Neural cell (in vitro differentiated cells): Measurements from ENCODE around the gene SPATA9. TPM values are rescaled to one million over a fixed set of nuclear protein-coding genes. Genes with fewer than 3 reads are reported as not detected.

ENCODE experiments used
- H2AFZ ChIP-seq: fragments of 200-600, 300-800 bp; sonication (generic), shearing (Covaris generic); 2 replicates; pipeline ENCODE4 v1.6.0; 2014; ENCODE audit warnings: low read depth, mild to moderate bottlenecking, antibody characterized with exemption, low read length, moderate library complexity
- H3F3A ChIP-seq: fragments of 200-600 bp; shearing (Covaris generic); 2 replicates; pipeline ENCODE4 v1.6.1; 2016; ENCODE audit warnings: mild to moderate bottlenecking, moderate library complexity, mixed read lengths, antibody characterized with exemption, low read length; ENCODE audit not compliant: insufficient read depth, poor library complexity, severe bottlenecking
- H3K27ac ChIP-seq: fragments of 200-600, 300-800 bp; sonication (generic), shearing (Covaris generic); 2 replicates; pipeline ENCODE4 v1.5.1; 2014; ENCODE audit warnings: mild to moderate bottlenecking, low read length, moderate library complexity
- H3K27me3 ChIP-seq: fragments of 300-800, 200-600 bp; sonication (generic), shearing (Covaris generic); 2 replicates; pipeline ENCODE4 v1.6.0; 2014; ENCODE audit warnings: mild to moderate bottlenecking, low read depth, low read length, moderate library complexity; ENCODE audit not compliant: insufficient read depth
- H3K36me3 ChIP-seq: fragments of 300-800, 200-600 bp; sonication (generic), shearing (Covaris generic); 2 replicates; pipeline ENCODE4 v1.5.1; 2014; ENCODE audit warnings: mild to moderate bottlenecking, antibody characterized with exemption, low read length, moderate library complexity; ENCODE audit not compliant: insufficient read depth
- H3K4me2 ChIP-seq: fragments of 300-800, 200-600 bp; sonication (generic), shearing (Covaris generic); 2 replicates; pipeline ENCODE4 v1.6.0; 2014; ENCODE audit warnings: mild to moderate bottlenecking, low read length
- H3K4me3 ChIP-seq: fragments of 300-800, 200-600 bp; sonication (generic), shearing (Covaris generic); 2 replicates; pipeline ENCODE4 v1.5.1; 2014; ENCODE audit warnings: mild to moderate bottlenecking, low read length, moderate library complexity
- H3K79me2 ChIP-seq: fragments of 200-600 bp; shearing (Covaris generic); replicated peaks from 2 replicates; pipeline ENCODE4 v1.6.0; 2014; ENCODE audit warnings: mild to moderate bottlenecking, low read length, moderate library complexity; ENCODE audit not compliant: insufficient read depth
- H3K9ac ChIP-seq: fragments of 300-800, 200-600 bp; sonication (generic), shearing (Covaris generic); 2 replicates; pipeline ENCODE4 v1.6.1; 2016; ENCODE audit warnings: mild to moderate bottlenecking, low read length, mixed read lengths
- H3K9me2 ChIP-seq: fragments of 200-600 bp; shearing (Covaris generic); 2 replicates; pipeline ENCODE4 v1.6.1; 2016; ENCODE audit warnings: mild to moderate bottlenecking, low read length, mixed read lengths; ENCODE audit not compliant: insufficient read depth
- H3K9me3 ChIP-seq: fragments of 200-600, 300-800 bp; sonication (generic), shearing (Covaris generic); 2 replicates; pipeline ENCODE4 v1.6.1; 2016; ENCODE audit warnings: mild to moderate bottlenecking, mixed run types, low read length, moderate library complexity, mixed read lengths
- H4K20me1 ChIP-seq: fragments of 200-600 bp; shearing (Covaris generic); 2 replicates; pipeline ENCODE4 v1.6.1; 2016; ENCODE audit warnings: mild to moderate bottlenecking, mixed run types; ENCODE audit not compliant: insufficient read depth
- EZH2 ChIP-seq: fragments of 200-600, 300-800 bp; shearing (Covaris generic), sonication (generic); IDR thresholded peaks from 2 replicates; pipeline ENCODE4 v1.6.1; 2014; ENCODE audit warnings: antibody characterized with exemption, low read length, borderline replicate concordance, mild to moderate bottlenecking; ENCODE audit not compliant: insufficient read depth, poor library complexity, severe bottlenecking
- MXI1 ChIP-seq: fragments of 450-650 bp; conservative IDR thresholded peaks from 2 replicates; pipeline ENCODE4 v1.6.1; 2014; ENCODE audit warnings: antibody characterized with exemption, mild to moderate bottlenecking; ENCODE audit not compliant: poor library complexity, severe bottlenecking
- POLR2AphosphoS5 ChIP-seq: IDR thresholded peaks from 2 replicates; pipeline ENCODE4 v1.6.1; 2012
- RAD21 ChIP-seq: fragments of 450-650 bp; conservative IDR thresholded peaks from 2 replicates; pipeline ENCODE4 v1.6.1; 2014; ENCODE audit warnings: antibody characterized with exemption, mild to moderate bottlenecking, moderate library complexity
- REST ChIP-seq: IDR thresholded peaks from 2 replicates; pipeline ENCODE4 v1.6.1; 2012; ENCODE audit warnings: borderline replicate concordance
- SMC3 ChIP-seq: fragments of 450-650 bp; conservative IDR thresholded peaks from 2 replicates; pipeline ENCODE4 v1.6.1; 2014; ENCODE audit warnings: antibody characterized with exemption, mild to moderate bottlenecking, moderate library complexity; ENCODE audit not compliant: poor library complexity
- TAF1 ChIP-seq: IDR thresholded peaks from 2 replicates; pipeline ENCODE4 v1.6.1; 2012; ENCODE audit warnings: low read depth
- polyA plus RNA-seq: library from polyadenylated mRNA; depleted of rRNA; stranded (reverse); fragments of >200 nt; gene quantifications from 2 replicates; pipeline ENCODE4 v1.2.3, GENCODE V29; 2014

SPATA9 gene
- polyA plus RNA-seq, 1 donor from 2014 or later, result 5.8 TPM

- no peaks in the 10 kb centered on the region for H3K79me2 ChIP-seq
- H3K4me3 ChIP-seq, result no peak overlapping the region
- no peaks in the 10 kb centered on the region for H3K9me3 ChIP-seq
- H3K27me3 ChIP-seq, result peaks cover 4% of the 10 kb centered on the region
- no peak overlapping the region for H2AFZ ChIP-seq
- H3K9me2 ChIP-seq, result no peaks in the 10 kb centered on the region
- H3K36me3 ChIP-seq, result no peaks in the 10 kb centered on the region
- H3K27ac ChIP-seq, result no peak overlapping the region
- no peak overlapping the region for H3K4me2 ChIP-seq
- H3F3A ChIP-seq, result no peaks in the 10 kb centered on the region
- TF ChIP-seq SMC3 (no peak), MXI1 (no peak), TAF1 (no peak), EZH2 (no peak), RAD21 (no peak), POLR2AphosphoS5 (no peak), REST (no peak)
- H4K20me1 ChIP-seq, result no peaks in the 10 kb centered on the region
- H3K9ac ChIP-seq, result no peak overlapping the region
These were observed 54.6 kb downstream of the SPATA9 start for GRCh38 chr5:95627971-95628810.

GRCh38 chr5:95626701-95627100, 56.1 kb downstream of the SPATA9 start:
- no peak overlapping the region for H3K4me3 ChIP-seq
- peaks cover 8% of the 10 kb centered on the region for H3F3A ChIP-seq
- H3K9me2 ChIP-seq, result no peaks in the 10 kb centered on the region
- H4K20me1 ChIP-seq, result no peaks in the 10 kb centered on the region
- H3K27me3 ChIP-seq, result peaks cover 11% of the 10 kb centered on the region
- no peaks in the 10 kb centered on the region for H3K36me3 ChIP-seq
- no peaks in the 10 kb centered on the region for H3K9me3 ChIP-seq
- no peak overlapping the region for H3K4me2 ChIP-seq
- no peak overlapping the region for H3K9ac ChIP-seq
- no peak overlapping the region for H2AFZ ChIP-seq
- no peaks in the 10 kb centered on the region for H3K79me2 ChIP-seq
- TF ChIP-seq EZH2, result no peak
- TF ChIP-seq REST, result no peak
- TF ChIP-seq POLR2AphosphoS5, result no peak
- no peak for TF ChIP-seq SMC3
- no peak overlapping the region for H3K27ac ChIP-seq
